Activated T-helper 2 cell treated with anti-CD3 and anti-CD28 coated beads, Interferon-gamma antibody, Interleukin-2, Interleukin-4, amounts not matched to agents 10 μg/mL and 5 μg/mL and 100 μg/mL, durations not matched to agents 14 hours and 24 hours and 36 hours (primary cell): ENCODE measurements around the gene IL16. TPM values are rescaled to one million over a fixed set of nuclear protein-coding genes. Genes with fewer than 3 reads are reported as not detected.

ENCODE experiments used
- DNase-seq: peaks from one replicate; pipeline ENCODE4 v3.0.0; 2021; ENCODE audit warnings: low spot score
- H3K27ac Mint-ChIP-seq: one replicate; pipeline ENCODE4 v1.8.0; 2021; ENCODE audit warnings: mixed read lengths
- H3K27me3 Mint-ChIP-seq: one replicate; pipeline ENCODE4 v1.8.0; 2021; ENCODE audit warnings: low read depth, mixed read lengths
- H3K36me3 Mint-ChIP-seq: one replicate; pipeline ENCODE4 v1.8.0; 2021; ENCODE audit warnings: low read depth, mixed read lengths
- H3K4me1 Mint-ChIP-seq: one replicate; pipeline ENCODE4 v1.8.0; 2021; ENCODE audit warnings: low read depth, mixed read lengths
- H3K4me3 Mint-ChIP-seq: one replicate; pipeline ENCODE4 v1.8.0; 2021; ENCODE audit warnings: low read depth, mild to moderate bottlenecking, moderate library complexity, mixed read lengths
- H3K9me3 Mint-ChIP-seq: one replicate; pipeline ENCODE4 v1.8.0; 2021; ENCODE audit warnings: mixed read lengths
- intact Hi-C: fragments of 100-400 bp; cut with micrococcal nuclease; formaldehyde crosslinking; loops from one replicate; pipeline ENCODE4 v1.15.1; 2023
- total RNA-seq: library from RNA; stranded (reverse); gene quantifications from 2 replicates; pipeline ENCODE4 v1.2.3, GENCODE V29; 2022

IL16 gene
- total RNA-seq, 1 donor from 2014 or later, result 42.3 TPM

DNA sequence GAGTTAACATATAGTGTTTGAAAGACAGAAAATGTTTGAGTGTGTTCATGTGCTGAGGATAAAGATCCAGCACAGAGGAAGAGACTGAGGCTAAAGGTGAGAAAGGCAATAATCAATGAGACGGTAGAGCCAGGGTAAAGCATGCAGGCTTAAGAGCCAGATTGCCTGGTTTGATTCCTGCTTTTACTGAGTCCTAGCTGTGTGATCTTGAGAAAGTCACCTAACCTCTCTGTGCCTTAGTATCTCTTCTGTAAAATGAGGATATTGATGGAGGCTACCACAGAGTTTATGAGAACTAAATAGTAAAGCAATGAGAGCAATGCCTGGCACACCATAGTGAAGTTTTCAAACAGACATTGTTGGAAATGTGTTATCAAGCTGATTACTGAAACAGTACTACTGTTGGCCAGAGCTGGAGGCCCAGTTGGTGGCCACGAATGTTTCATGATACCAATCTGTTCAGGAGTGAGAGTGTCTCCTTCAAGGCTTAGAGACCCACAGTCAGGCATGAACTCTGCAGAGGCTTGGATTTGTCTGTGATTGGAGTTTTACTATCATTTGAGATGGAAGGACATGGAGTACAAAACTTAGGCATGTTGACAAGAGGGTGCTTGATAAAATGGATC, 26.8 kb downstream of the IL16 start:
- H3K4me1 Mint-ChIP-seq, result no peaks in the 10 kb centered on the region
- no peak overlapping the region for H3K27ac Mint-ChIP-seq
- peaks cover 2% of the 10 kb centered on the region for H3K27me3 Mint-ChIP-seq
- no peaks in the 10 kb centered on the region for H3K9me3 Mint-ChIP-seq
- H3K36me3 Mint-ChIP-seq, result no peaks in the 10 kb centered on the region
- intact Hi-C loops, result no loop called here
- no peak for DNase-seq
- H3K4me3 Mint-ChIP-seq, result no peak overlapping the region

- H3K36me3 Mint-ChIP-seq, result no peaks in the 10 kb centered on the region
- peaks cover 2% of the 10 kb centered on the region for H3K27me3 Mint-ChIP-seq
- H3K9me3 Mint-ChIP-seq, result no peaks in the 10 kb centered on the region
- intact Hi-C loops, result no loop called here
- H3K4me1 Mint-ChIP-seq, result no peaks in the 10 kb centered on the region
- no peak for DNase-seq
- no peak overlapping the region for H3K27ac Mint-ChIP-seq
- no peak overlapping the region for H3K4me3 Mint-ChIP-seq
Measured at GRCh38 chr15:81224232-81224631, 27.6 kb downstream of the IL16 start.

- intact Hi-C loops, result no loop called here
- no peak for DNase-seq
- H3K27ac Mint-ChIP-seq, result no peak overlapping the region
Measured at GRCh38 chr15:81225161-81225671, 28.5 kb downstream of the IL16 start.

GRCh38 chr15:81227716-81228115, 31.0 kb downstream of the IL16 start:
- Mint-ChIP-seq H3K4me1 (no peaks in the 10 kb centered on the region), H3K36me3 (no peaks in the 10 kb centered on the region), H3K9me3 (no peaks in the 10 kb centered on the region), H3K27ac (no peak overlapping the region), H3K27me3 (peaks cover 3% of the 10 kb centered on the region), H3K4me3 (no peak overlapping the region)
- intact Hi-C loops, result no loop called here
- no peak for DNase-seq

More at GRCh38 chr15:81225161-81225671, 28.5 kb downstream of the IL16 start:
- Mint-ChIP-seq H3K36me3 (no peaks in the 10 kb centered on the region), H3K4me1 (no peaks in the 10 kb centered on the region), H3K4me3 (no peak overlapping the region), H3K9me3 (no peaks in the 10 kb centered on the region), H3K27me3 (peaks cover 2% of the 10 kb centered on the region)

GRCh38 chr15:81229586-81229985, 32.9 kb downstream of the IL16 start:
- Mint-ChIP-seq H3K4me1 (no peaks in the 10 kb centered on the region), H3K27me3 (peaks cover 1% of the 10 kb centered on the region), H3K36me3 (no peaks in the 10 kb centered on the region), H3K9me3 (no peaks in the 10 kb centered on the region), H3K27ac (no peak overlapping the region), H3K4me3 (no peak overlapping the region)
- intact Hi-C loops, result no loop called here
- no peak for DNase-seq

DNA sequence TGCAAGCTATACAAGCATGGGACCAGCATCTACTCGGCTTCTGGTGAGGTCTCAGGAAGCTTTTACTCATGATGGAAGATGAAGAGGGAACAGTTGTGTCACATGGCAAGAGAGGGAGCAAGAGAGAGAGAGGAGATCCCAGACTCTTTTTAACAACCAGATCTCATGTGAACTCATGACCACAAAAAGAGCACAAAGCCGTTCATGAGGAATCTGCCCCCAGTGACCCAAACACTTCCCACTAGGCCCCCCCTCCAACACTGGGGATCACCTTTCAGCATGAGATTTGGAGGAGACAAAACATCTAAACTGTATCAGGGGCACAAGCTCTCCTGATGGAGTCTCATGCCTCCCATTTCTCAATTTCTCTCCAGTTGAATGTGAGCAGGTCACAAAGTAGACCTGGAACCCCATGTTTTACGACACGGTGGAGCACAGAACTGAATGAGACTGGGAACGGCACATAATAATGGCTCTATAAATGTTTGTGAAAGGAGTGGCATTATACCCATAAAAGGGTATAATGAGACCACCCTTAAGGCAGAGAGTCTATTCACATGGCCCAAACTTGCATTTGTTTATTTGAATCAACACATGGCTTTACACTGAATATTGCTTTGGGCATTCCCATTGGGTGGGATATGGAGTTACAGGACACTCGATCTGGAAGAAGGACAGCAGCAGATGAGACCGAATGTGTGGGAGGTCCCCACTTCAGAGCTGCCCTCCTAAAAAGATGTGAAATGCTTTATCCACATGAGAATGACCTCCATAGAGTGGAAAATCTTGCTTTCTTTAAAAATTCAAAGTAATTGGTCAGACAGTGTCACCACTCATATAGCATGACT, 38.8 kb downstream of the IL16 start:
- no peaks in the 10 kb centered on the region for H3K4me1 Mint-ChIP-seq
- H3K9me3 Mint-ChIP-seq, result no peaks in the 10 kb centered on the region
- intact Hi-C loops, result no loop called here
- H3K27ac Mint-ChIP-seq, result no peak overlapping the region
- DNase-seq, result no peak
- no peaks in the 10 kb centered on the region for H3K36me3 Mint-ChIP-seq
- no peak overlapping the region for H3K4me3 Mint-ChIP-seq
- H3K27me3 Mint-ChIP-seq, result peaks cover 1% of the 10 kb centered on the region

GRCh38 chr15:81239190-81239589, 42.5 kb downstream of the IL16 start:
- H3K4me3 Mint-ChIP-seq, result no peak overlapping the region
- H3K9me3 Mint-ChIP-seq, result peaks cover 18% of the 10 kb centered on the region
- H3K4me1 Mint-ChIP-seq, result no peaks in the 10 kb centered on the region
- H3K27me3 Mint-ChIP-seq, result peaks cover 7% of the 10 kb centered on the region
- intact Hi-C loops, result no loop called here
- no peak overlapping the region for H3K27ac Mint-ChIP-seq
- no peaks in the 10 kb centered on the region for H3K36me3 Mint-ChIP-seq
- no peak for DNase-seq

GRCh38 chr15:81242778-81243177, 46.1 kb downstream of the IL16 start:
- H3K4me1 Mint-ChIP-seq, result no peaks in the 10 kb centered on the region
- intact Hi-C loops, result no loop called here

DNA sequence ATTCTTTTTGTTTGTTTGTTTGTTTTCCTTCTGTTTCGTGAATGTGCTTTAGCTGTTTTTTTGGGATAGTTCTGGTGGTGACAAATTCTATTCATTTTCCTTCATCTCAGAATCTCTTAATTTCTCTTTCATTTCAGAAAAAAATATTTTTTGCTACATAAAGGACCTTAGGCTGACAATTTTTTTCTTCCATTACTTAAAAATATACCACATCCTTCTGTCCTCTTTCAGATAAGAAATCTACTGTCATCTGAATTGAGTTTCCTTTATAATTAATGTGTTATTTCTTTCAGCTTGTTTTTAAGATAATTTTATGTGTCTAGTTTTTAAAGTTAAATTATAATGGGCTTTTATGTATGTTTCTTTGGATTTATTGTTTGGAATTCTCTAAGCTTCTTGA, 47.6 kb downstream of the IL16 start:
- H3K4me1 Mint-ChIP-seq, result no peaks in the 10 kb centered on the region
- peaks cover 20% of the 10 kb centered on the region for H3K9me3 Mint-ChIP-seq
- no peak overlapping the region for H3K4me3 Mint-ChIP-seq
- intact Hi-C loops, result no loop called here
- H3K27me3 Mint-ChIP-seq, result peaks cover 26% of the 10 kb centered on the region
- no peaks in the 10 kb centered on the region for H3K36me3 Mint-ChIP-seq
- no peak for DNase-seq
- H3K27ac Mint-ChIP-seq, result no peak overlapping the region

More at GRCh38 chr15:81242778-81243177, 46.1 kb downstream of the IL16 start:
- H3K27ac Mint-ChIP-seq, result no peak overlapping the region
- H3K4me3 Mint-ChIP-seq, result no peak overlapping the region
- peaks cover 23% of the 10 kb centered on the region for H3K27me3 Mint-ChIP-seq
- no peaks in the 10 kb centered on the region for H3K36me3 Mint-ChIP-seq
- H3K9me3 Mint-ChIP-seq, result peaks cover 20% of the 10 kb centered on the region
- DNase-seq, result no peak

DNA sequence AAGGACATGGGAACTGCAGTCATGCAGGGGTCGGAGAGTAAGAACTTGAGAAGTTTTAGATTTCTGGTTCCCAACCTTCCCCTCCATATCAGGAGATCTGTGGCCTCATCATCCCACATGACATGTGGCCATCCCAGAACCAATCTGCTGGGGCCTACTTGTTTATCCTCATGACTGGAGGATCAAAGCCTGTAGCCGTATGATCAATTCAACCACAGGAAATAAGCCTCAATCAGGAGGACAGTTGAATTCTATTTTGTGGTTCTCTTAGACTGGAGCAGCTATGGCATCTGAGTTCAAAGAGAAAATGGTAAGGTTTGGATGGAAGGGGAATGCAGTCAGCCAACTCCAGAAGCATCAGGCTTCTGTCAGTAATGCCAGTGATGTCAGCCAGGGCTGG, 57.2 kb downstream of the IL16 start:
- Mint-ChIP-seq H3K9me3 (no peaks in the 10 kb centered on the region), H3K27ac (no peak overlapping the region), H3K36me3 (no peaks in the 10 kb centered on the region), H3K4me3 (no peak overlapping the region), H3K27me3 (peaks cover 12% of the 10 kb centered on the region), H3K4me1 (no peaks in the 10 kb centered on the region)
- no peak for DNase-seq
- intact Hi-C loops, result no loop called here

GRCh38 chr15:81254277-81254915, 57.7 kb downstream of the IL16 start:
- Mint-ChIP-seq H3K27ac (no peak overlapping the region), H3K36me3 (no peaks in the 10 kb centered on the region), H3K27me3 (peaks cover 12% of the 10 kb centered on the region), H3K9me3 (no peaks in the 10 kb centered on the region), H3K4me1 (no peaks in the 10 kb centered on the region), H3K4me3 (no peak overlapping the region)
- intact Hi-C loops, result no loop called here
- no peak for DNase-seq

GRCh38 chr15:81254916-81255290, 58.2 kb downstream of the IL16 start:
- H3K4me3 Mint-ChIP-seq, result no peak overlapping the region
- intact Hi-C loops, result no loop called here
- no peak for DNase-seq
- no peaks in the 10 kb centered on the region for H3K9me3 Mint-ChIP-seq
- no peaks in the 10 kb centered on the region for H3K36me3 Mint-ChIP-seq
- H3K27ac Mint-ChIP-seq, result no peak overlapping the region
- peaks cover 14% of the 10 kb centered on the region for H3K27me3 Mint-ChIP-seq
- H3K4me1 Mint-ChIP-seq, result no peaks in the 10 kb centered on the region
